GM12878 (cell line): ENCODE data around the gene IRF4.
A peak's percentile ranks its signal among the peaks of the same experiment; 100 is the strongest.

Source experiments
- BACH1 ChIP-seq: fragments of 450-650 bp; IDR thresholded peaks from 2 replicates; pipeline ENCODE4 v1.6.1; 2017; ENCODE audit warnings: mild to moderate bottlenecking, borderline replicate concordance
- CHD2 ChIP-seq: IDR thresholded peaks from 2 replicates; pipeline ENCODE4 v1.6.1; 2011; ENCODE audit warnings: low read depth, low read length, improper control_type of control experiment, borderline replicate concordance
- EZH2 ChIP-seq: IDR thresholded peaks from 2 replicates; pipeline ENCODE4 v1.6.1; 2012; ENCODE audit warnings: low read depth, mild to moderate bottlenecking, control low read depth, inconsistent platforms, low read length, borderline replicate concordance; ENCODE audit not compliant: control insufficient read depth
- FOXM1 ChIP-seq: IDR thresholded peaks from 2 replicates; pipeline ENCODE4 v1.6.1; 2012; ENCODE audit warnings: low read depth, mild to moderate bottlenecking, inconsistent platforms, low read length, moderate library complexity
- JUND ChIP-seq: IDR thresholded peaks from 2 replicates; pipeline ENCODE4 v1.6.1; 2012; ENCODE audit warnings: low read depth, mild to moderate bottlenecking, low read length, improper control_type of control experiment, moderate library complexity
- RUNX3 ChIP-seq: IDR thresholded peaks from 2 replicates; pipeline ENCODE4 v1.6.1; 2012; ENCODE audit warnings: low read length, inconsistent platforms
- SUPT20H ChIP-seq: IDR thresholded peaks from 2 replicates; pipeline ENCODE4 v1.6.1; 2011; ENCODE audit warnings: low read depth, mild to moderate bottlenecking, low read length, moderate library complexity, borderline replicate concordance; ENCODE audit not compliant: control insufficient read depth
- TF ChIP-seq, protein P1 (sequence below), 3 experiments: IDR thresholded peaks in 2 of 3; conservative IDR thresholded peaks in 1 of 3; 2 replicates each; pipeline ENCODE4 v1.5.1; 2011; ENCODE audit warnings: low read depth in 3 of 3, low read length in 3 of 3, mild to moderate bottlenecking in 3 of 3, control low read depth in 2 of 3, moderate library complexity in 2 of 3, inconsistent platforms in 1 of 3, mixed read lengths in 1 of 3; ENCODE audit not compliant: control insufficient read depth in 2 of 3, insufficient read depth in 1 of 3; ENCODE audit errors: extremely low read depth in 1 of 3

DNA sequence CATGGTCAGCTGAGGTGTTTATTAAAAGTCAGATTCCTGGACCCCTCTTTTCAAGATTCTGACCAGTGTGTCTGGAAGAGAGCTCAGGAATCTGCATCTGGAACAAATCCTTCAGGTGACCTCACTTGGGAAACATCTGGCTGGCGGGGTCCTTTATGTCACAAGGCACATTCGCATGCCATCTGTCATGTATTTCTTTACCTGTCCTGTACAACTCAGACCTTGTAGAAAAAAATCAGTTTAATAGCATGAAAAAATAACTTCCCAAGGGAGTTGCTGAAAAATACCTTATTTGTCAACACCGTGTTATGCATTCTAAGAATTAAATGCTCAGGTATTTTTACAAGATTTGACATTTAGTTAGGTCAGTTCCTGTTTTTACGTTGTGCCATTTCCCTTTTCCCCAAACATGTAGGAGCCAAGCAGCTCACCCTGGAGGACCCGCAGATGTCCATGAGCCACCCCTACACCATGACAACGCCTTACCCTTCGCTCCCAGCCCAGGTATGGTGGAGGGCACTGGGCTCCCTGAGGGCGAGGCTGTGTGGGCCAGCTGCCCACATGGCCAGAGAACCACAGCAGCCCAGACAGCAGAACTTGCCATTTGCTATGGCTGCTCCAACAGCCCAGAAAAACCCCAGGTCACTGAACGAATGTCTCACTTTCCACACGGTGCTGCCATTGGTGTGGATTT, 4.0 kb downstream of the IRF4 start:
- TF ChIP-seq BACH1 (no peak), SUPT20H (no peak), EZH2 (no peak), CHD2 (no peak), RUNX3 (no peak), FOXM1 (peak; percentile 55; the same call in 1 of the 2 replicates), JUND (no peak)
- TF ChIP-seq, protein P1, sequence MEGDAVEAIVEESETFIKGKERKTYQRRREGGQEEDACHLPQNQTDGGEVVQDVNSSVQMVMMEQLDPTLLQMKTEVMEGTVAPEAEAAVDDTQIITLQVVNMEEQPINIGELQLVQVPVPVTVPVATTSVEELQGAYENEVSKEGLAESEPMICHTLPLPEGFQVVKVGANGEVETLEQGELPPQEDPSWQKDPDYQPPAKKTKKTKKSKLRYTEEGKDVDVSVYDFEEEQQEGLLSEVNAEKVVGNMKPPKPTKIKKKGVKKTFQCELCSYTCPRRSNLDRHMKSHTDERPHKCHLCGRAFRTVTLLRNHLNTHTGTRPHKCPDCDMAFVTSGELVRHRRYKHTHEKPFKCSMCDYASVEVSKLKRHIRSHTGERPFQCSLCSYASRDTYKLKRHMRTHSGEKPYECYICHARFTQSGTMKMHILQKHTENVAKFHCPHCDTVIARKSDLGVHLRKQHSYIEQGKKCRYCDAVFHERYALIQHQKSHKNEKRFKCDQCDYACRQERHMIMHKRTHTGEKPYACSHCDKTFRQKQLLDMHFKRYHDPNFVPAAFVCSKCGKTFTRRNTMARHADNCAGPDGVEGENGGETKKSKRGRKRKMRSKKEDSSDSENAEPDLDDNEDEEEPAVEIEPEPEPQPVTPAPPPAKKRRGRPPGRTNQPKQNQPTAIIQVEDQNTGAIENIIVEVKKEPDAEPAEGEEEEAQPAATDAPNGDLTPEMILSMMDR (IDR thresholded peaks at IDR 0.05 in 2 of 3, conservative IDR thresholded peaks at IDR 0.05 in 1 of 3; ENCODE audit: control insufficient read depth in 2 of 3, extremely low read depth in 1 of 3, insufficient read depth in 1 of 3, low read depth in 3 of 3, low read length in 3 of 3), result no peak
